Stimulated activated CD8-positive, alpha-beta memory T cell treated with anti-CD3 and anti-CD28 coated beads, Interleukin-7, amount 100 ng/mL, for 1 hour (primary cell): ENCODE results near the gene PTGDR2.

Source experiments
- DNase-seq, 2 donors: peaks; one replicate each; pipeline ENCODE4 v3.0.0-alpha.2; 2020; ENCODE audit warnings: low read depth in 2 of 2

The PTGDR2 gene

DNA sequence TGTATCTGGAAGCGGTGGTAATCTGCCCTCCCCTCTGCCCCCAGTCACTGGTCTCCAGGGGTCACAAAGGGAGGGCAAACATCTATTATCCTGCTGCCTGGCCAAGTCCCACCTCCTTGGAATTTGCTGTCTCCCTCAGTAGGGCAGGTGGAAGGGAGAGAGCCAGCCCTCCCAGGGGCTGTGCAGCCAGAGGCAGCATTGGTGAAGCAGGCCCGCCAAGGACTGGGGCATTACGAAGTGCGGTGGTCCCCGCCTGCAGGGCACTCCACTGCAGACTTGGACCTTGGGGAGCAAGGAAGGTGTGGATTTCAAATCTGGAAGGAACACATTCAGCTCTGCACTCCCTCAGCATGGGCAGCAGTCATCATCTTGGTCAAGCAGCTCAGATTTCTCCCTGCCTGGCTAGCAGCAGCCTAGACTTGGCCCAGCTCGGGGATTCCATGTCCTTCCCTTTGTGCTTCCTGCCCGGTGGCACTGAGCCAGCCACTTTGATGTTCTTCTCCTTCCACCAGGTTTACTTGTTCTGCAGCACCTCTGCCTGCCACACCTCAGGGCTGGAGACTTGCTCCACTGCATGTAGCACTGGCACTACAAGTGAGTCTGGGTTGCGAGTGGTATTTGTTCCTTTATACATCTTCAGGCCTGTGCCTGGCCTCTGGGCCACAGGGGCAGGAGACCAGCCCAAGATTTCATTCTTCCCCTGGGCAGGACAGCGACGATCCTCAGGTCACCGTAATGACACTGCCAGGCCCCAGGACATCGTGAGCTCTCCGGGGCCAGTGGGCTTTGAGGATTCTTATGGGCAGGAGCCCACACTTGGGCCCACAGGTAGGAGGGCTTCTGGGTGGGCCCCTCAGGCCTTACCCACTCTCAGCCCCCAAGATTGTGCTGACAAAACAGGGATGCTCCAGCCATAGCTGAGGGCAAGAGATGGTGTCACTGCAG is 18.9 kb upstream of the PTGDR2 start:
- no peak for DNase-seq

DNA sequence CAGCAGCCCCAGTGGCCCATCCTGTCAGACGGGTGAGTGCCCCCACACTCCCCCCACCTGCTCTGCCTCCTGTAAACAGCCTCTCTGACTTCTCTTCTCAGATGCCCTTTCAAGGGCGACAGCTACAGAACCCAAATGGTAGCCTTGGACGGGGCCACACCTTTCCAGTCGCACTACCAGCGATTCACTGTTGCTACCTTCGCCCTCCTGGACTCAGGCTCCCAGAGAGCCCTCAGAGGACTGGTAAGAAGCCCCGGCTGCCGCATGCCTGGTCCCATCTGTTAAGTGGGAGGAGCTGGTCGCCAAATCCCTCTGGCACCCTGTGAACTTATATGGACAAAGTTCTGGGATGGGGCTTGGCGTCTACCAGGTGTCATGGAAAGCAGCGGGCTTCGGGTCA is 17.8 kb upstream of the PTGDR2 start:
- DNase-seq, result no peak

- DNase-seq, result no peak
Observed at GRCh38 chr11:60872961-60873524, 17.3 kb upstream of the PTGDR2 start.

GRCh38 chr11:60872124-60872960 is 16.6 kb upstream of the PTGDR2 start:
- DNase-seq, result no peak

- DNase-seq, result no peak
Observed at GRCh38 chr11:60871378-60872061, 15.8 kb upstream of the PTGDR2 start.

- DNase-seq, result no peak
Observed at GRCh38 chr11:60870733-60871377, 15.1 kb upstream of the PTGDR2 start.

DNA sequence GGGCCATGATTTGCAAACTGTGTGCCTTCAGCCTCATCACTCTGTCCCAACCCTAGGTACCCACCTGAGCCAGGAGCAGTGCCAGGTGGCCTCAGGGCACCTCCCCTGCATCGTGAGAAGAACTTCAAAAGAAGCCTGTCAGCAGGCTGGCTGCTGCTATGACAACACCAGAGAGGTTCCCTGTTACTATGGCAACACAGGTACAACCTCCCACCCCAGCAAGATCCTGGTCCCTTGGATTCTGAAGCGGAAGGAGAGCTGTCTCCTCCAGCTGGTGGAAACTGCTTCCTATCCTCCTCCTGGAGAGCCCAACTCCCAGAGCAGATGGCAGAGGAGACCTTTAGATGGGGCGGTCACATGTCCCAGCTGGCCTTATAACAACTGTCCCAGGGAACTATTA is 14.5 kb upstream of the PTGDR2 start:
- no peak for DNase-seq

- no peak for DNase-seq
Observed at GRCh38 chr11:60869451-60869825, 13.7 kb upstream of the PTGDR2 start.

GRCh38 chr11:60868682-60869450 is 13.1 kb upstream of the PTGDR2 start:
- DNase-seq, result no peak

DNA sequence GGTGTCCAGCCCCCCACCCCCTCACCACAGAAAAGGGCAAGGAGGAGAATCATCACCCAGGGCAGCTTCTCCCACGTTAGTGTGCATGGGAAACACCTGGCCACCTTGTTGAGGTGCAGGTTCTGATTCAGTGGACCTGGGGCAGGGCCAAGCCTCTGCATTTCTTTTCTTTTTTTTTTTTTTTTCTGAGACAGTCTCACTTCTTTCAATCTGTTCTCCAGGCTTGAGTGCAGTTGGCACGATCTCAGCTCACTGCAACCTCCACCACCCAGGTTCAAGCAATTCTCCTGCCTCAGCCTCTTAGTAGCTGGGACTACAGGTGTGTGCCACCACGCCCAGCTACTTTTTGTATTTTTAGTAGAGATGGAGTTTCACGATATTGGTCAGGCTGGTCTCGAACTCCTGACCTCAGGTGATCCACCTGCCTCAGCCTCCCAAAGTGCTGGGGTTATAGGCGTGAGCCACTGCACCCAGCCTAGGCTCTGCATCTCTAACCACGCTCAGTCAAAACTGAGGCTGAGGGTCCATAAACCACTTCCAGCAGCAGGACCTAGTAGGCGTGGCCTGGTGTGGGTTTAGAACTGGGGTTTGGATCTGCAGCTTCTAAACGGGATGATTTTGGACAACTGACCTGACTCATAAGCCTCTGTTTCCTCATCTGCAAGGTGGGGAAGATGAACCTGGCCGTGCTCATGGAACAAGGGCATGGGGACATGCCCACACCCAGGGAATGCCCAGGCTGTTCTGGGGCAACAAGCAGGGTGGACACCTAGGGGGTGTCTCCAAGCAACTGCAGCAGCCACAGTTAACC is 12.3 kb upstream of the PTGDR2 start:
- no peak for DNase-seq

GRCh38 chr11:60866911-60867870 is 11.4 kb upstream of the PTGDR2 start, which contains the start of gene ZP1:
Gene ZP1, plus strand, starts transcription at chr11:60867542. Its CDS starts 20 bp downstream, at chr11:60867562.
- DNase-seq, result no peak

DNA sequence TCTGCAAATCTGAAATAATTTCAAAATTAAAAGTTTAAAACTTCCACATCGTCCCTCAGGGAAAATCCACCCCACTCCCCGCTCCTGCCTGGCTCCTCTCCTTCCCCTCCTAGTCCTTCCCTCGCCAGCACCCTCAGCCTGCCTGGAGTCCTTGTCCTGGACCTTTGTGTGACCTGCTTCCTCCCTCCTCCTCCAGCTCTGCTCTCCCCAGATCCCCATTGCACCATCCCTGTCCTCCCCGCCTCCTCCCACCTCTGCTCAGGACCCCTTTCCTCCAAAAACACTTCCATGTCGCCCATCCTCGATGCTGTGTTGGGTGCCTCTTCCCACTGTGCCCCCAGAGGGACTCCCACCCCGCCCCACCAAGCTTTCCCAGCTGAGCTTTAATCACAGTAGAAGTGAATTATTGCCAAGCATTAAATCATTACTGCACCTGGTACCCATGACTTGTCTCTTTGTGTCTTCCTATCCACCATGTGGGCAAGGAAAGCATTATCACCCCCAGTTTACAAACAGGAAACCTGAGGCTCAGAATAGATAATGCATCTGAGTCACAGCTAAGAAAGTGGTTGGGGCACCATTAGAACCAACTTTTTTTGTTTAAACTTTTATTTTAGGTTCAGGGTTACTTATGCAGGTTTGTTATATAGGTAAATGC is 9.2 kb upstream of the PTGDR2 start:
- DNase-seq, result no peak

DNA sequence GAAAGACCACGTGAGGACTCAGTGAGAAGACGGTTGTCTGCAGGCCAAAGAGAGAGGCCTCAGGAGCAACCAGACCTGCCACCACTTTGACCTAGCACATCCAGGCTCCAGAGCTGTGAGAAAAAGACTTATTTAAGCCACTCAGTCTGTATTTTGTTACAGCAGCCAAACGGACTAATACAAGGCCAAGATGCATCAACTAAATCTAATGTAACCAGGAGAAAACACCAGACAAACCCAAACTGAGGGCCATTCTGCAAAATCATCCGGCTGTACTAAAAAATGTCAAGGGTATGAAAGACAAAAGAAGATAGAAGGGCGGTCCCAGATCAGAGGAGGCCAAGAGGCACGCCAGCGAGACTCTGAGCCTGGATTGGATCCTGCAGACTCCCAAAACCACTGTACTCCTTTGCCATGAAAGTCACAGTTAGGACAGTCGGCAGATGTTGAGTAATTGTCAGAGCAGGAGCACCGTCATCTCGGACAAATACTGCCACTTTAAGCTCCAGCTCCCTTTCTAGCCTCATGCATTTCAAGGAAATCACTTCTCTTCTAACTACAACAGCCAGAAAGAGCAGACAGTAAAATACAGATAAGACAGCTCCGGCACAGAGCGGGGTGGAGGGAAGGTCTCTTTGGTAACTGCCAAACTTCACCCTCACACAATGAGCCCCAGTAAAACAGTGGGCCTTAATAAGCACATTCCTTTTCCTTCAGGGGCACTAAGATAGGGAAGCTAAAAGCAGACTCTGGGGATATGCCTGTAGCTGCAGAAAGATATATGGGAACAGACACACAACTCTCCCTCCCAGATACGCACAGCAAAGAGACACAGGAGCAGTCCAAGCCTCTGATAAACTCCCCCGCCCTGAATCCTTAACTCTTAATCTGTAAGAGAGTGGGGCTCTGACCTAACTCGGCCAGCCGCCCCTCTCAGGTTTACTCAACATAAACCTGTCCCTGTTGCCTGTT is 8.1 kb upstream of the PTGDR2 start:
- DNase-seq, result no peak

DNA sequence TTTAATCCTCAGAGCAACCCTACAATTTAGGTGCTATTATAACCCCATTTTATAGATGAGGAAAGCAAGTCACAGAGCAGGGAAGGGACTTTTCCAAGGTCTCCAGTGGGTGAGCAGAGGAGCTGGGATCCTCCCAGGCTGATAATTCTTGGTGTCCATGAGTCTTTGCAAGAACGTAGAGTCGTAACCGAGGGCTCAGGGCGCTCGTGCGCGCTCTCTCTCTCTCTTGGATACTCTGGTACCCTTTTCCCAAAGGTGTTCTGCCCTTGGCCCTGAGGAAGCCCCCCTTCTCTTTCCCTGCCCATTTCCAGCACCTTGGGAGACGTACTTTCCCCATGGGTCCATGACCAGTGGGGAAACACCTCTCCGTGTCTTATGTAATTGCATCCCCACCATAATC is 6.4 kb upstream of the PTGDR2 start:
- DNase-seq, result no peak

GRCh38 chr11:60860943-60861342 is 5.2 kb upstream of the PTGDR2 start:
- no peak for DNase-seq

DNA sequence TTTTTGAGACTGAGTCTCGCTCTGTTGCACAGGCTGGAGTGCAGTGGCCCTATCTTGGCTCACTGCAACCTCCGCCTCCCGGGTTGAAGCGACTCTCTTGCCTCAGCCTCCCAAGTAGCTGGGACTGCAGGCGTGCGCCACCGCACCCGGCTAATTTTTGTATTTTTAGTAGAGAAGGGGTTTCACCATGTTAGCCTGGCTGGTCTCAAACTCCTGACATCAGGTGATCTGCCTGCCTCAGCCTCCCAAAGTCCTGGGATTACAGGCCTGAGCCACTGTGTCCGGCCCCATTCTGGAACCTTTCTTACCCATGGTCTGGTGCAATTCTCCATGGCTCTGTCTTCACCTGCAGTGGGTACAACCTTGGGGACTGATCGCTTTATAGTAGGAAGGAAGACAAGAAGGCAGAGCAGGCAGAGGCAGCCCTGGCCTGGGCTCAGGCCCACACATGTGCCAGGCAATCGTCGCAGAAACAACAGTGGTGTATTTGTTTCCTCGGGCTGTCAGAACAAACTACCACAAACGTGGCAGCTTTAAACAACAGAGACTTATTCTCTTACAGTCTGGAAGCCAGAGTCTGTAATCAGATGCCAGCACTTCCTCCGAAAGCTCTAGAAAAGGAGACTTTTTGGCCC is 4.0 kb upstream of the PTGDR2 start:
- DNase-seq, result no peak
